Measurements from ENCODE around the gene CCDC85A. TPM values are rescaled to one million over a fixed set of nuclear protein-coding genes. Genes with fewer than 3 reads are reported as not detected.

The CCDC85A gene
- total RNA-seq, 2 donors from 2014 or later = 0.40 to 0.42 TPM

GRCh38 chr2:56348392-56349210, 164.8 kb downstream of the CCDC85A start:
- TF ChIP-seq CTCF (IDR thresholded peaks at IDR 0.05) = no peak

GRCh38 chr2:56357655-56358295, 174.0 kb downstream of the CCDC85A start:
- intact Hi-C loops (cut with DNase I) = no loop called here
- TF ChIP-seq CTCF (IDR thresholded peaks at IDR 0.05) = no peak
- H3K36me3 ChIP-seq = no peaks in the 10 kb centered on the region
- H3K27me3 ChIP-seq = no peaks in the 10 kb centered on the region
- no peak for DNase-seq
- no peaks in the 10 kb centered on the region for H3K4me1 ChIP-seq
- no peak overlapping the region for H3K4me3 ChIP-seq
- no peak overlapping the region for H3K27ac ChIP-seq
- H3K9ac ChIP-seq (ENCODE audit: low read depth in 2 of 2, low read length in 2 of 2) = no peak overlapping the region
- H3K9me3 ChIP-seq = no peaks in the 10 kb centered on the region

More at GRCh38 chr2:56348392-56349210, 164.8 kb downstream of the CCDC85A start:
- H3K4me3 ChIP-seq = no peak overlapping the region
- H3K9ac ChIP-seq (ENCODE audit: low read depth in 2 of 2, low read length in 2 of 2) = no peak overlapping the region
- H3K27ac ChIP-seq = no peak overlapping the region
- DNase-seq = no peak
- H3K9me3 ChIP-seq = no peaks in the 10 kb centered on the region
- H3K4me1 ChIP-seq = no peaks in the 10 kb centered on the region
- no peaks in the 10 kb centered on the region for H3K27me3 ChIP-seq
- no peaks in the 10 kb centered on the region for H3K36me3 ChIP-seq
- intact Hi-C loops (cut with DNase I) = no loop called here

GRCh38 chr2:56361844-56362243, 178.1 kb downstream of the CCDC85A start:
- TF ChIP-seq CTCF (IDR thresholded peaks at IDR 0.05) = no peak
- no peaks in the 10 kb centered on the region for H3K9me3 ChIP-seq
- H3K4me3 ChIP-seq = no peak overlapping the region
- H3K36me3 ChIP-seq = no peaks in the 10 kb centered on the region
- no peak overlapping the region for H3K27ac ChIP-seq
- no peaks in the 10 kb centered on the region for H3K4me1 ChIP-seq
- intact Hi-C loops (cut with DNase I) = no loop called here
- no peaks in the 10 kb centered on the region for H3K27me3 ChIP-seq
- DNase-seq = no peak
- no peak overlapping the region for H3K9ac ChIP-seq (ENCODE audit: low read depth in 2 of 2, low read length in 2 of 2)

- no peak for TF ChIP-seq CTCF (IDR thresholded peaks at IDR 0.05)
- intact Hi-C loops (cut with DNase I) = no loop called here
- Histone ChIP-seq H3K4me3 (no peak overlapping the region), H3K4me1 (no peaks in the 10 kb centered on the region), H3K9me3 (no peaks in the 10 kb centered on the region), H3K27me3 (no peaks in the 10 kb centered on the region), H3K27ac (no peak overlapping the region), H3K36me3 (no peaks in the 10 kb centered on the region), H3K9ac (ENCODE audit: low read depth in 2 of 2, low read length in 2 of 2) (no peak overlapping the region)
- DNase-seq = no peak
Measured at GRCh38 chr2:56364902-56365301, 181.1 kb downstream of the CCDC85A start.

GRCh38 chr2:56369316-56369715, 185.5 kb downstream of the CCDC85A start:
- no peaks in the 10 kb centered on the region for H3K9me3 ChIP-seq
- intact Hi-C loops (cut with DNase I) = no loop called here
- H3K4me3 ChIP-seq = no peak overlapping the region
- no peaks in the 10 kb centered on the region for H3K36me3 ChIP-seq
- no peak for DNase-seq
- no peaks in the 10 kb centered on the region for H3K27me3 ChIP-seq
- no peak overlapping the region for H3K27ac ChIP-seq
- H3K9ac ChIP-seq (ENCODE audit: low read depth in 2 of 2, low read length in 2 of 2) = no peak overlapping the region
- no peaks in the 10 kb centered on the region for H3K4me1 ChIP-seq
- no peak for TF ChIP-seq CTCF (IDR thresholded peaks at IDR 0.05)
